ENCODE data around the gene POU2AF3. TPM values are rescaled to one million over a fixed set of nuclear protein-coding genes. Genes with fewer than 3 reads are reported as not detected.
A peak's percentile ranks its signal among the peaks of the same experiment; 100 is the strongest.

POU2AF3 gene
- total RNA-seq, 1 experiment from 2014 or later, result not detected

DNA sequence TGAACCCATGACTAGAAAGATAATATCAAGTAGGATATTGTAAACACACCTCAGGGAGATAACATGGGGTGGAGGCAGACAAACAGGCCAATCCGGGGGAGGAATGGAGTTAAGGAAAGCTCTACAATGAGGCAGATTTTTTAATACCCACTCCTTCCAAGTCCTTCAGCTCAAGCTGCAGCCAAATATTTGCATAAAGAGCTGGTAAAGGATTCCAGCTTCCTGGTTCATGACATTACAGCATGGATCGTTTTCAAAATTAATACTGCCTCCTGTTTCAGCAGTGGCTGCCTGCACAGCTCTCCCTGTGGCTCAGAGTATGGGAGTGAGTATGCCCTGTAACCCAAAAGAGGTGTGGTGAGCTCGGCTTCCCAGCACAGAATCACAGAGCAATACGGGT is 5.1 kb downstream of the POU2AF3 start:
- Histone ChIP-seq H3K4me2 (ENCODE audit: low read depth, low read length, poor library complexity, severe bottlenecking) (peak overlapping the region; percentile 26), H2AFZ (ENCODE audit: low read length) (0 out of 2 replicates have a peak overlapping the region, but pooled peaks have one; percentile 1), H3K27ac (ENCODE audit: low read length) (no peak overlapping the region)

DNA sequence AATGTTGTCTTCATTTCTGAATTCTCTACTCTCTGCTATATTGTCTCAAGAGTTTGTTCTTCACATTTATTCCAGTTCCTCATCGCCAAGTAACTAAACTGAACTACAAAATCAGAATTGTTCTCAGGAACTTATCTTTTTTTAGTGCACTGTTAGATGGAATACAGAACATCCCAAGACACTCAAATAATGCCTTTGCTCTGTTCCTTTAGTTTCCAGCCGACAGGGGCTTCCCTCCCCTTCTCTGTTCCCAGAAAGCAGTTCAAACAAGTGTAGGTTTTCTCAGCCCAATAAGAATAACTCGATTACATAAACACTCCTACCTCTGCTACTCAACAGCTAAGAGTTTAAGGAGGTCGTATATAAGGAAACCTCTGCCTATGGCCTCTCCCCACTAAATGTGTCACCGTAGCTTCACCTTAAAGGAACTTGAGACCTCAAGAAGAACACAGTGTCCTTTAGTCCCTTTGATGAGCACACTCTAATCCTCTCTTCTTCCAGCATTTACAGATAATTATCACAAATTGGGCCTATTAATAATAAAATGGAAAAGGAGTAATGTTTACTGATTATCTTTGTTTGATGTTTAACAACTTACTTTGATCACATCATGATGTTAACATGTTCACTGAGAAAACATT is 6.9 kb downstream of the POU2AF3 start:
- no peaks in the 10 kb centered on the region for H3K79me2 ChIP-seq (ENCODE audit: low read length)
- H3K4me1 ChIP-seq (ENCODE audit: low read length), result peaks cover 35% of the 10 kb centered on the region
- no peaks in the 10 kb centered on the region for H3K9me3 ChIP-seq (ENCODE audit: low read length)
- H3K27me3 ChIP-seq (ENCODE audit: low read length), result no peaks in the 10 kb centered on the region; the same call in 1 of the 2 replicates
- no peak overlapping the region for H3K27ac ChIP-seq (ENCODE audit: low read length)
- H3K4me3 ChIP-seq (ENCODE audit: low read length), result no peak overlapping the region
- H2AFZ ChIP-seq (ENCODE audit: low read length), result no peak overlapping the region
- H4K20me1 ChIP-seq (ENCODE audit: insufficient read depth, low read depth, low read length), result peaks cover 24% of the 10 kb centered on the region; the same call in 1 of the 2 replicates
- H3K9me2 ChIP-seq (replicated peaks; ENCODE audit: insufficient read depth, low read length), result no peaks in the 10 kb centered on the region
- peak; percentile 66 for DNase-seq
- no peaks in the 10 kb centered on the region for H3K36me3 ChIP-seq (ENCODE audit: insufficient read depth, low read length)
- no peak overlapping the region for H3K9ac ChIP-seq (ENCODE audit: low read length)
- H3K4me2 ChIP-seq (ENCODE audit: low read depth, low read length, poor library complexity, severe bottlenecking), result peak overlapping the region; percentile 0

More for the DNA sequence above, 5.1 kb downstream of the POU2AF3 start:
- DNase-seq, result peak; percentile 77
- no peaks in the 10 kb centered on the region for H3K27me3 ChIP-seq (ENCODE audit: low read length)
- H3K9ac ChIP-seq (ENCODE audit: low read length), result no peak overlapping the region
- H3K36me3 ChIP-seq (ENCODE audit: insufficient read depth, low read length), result no peaks in the 10 kb centered on the region
- H3K9me3 ChIP-seq (ENCODE audit: low read length), result no peaks in the 10 kb centered on the region
- H3K4me3 ChIP-seq (ENCODE audit: low read length), result 0 out of 2 replicates have a peak overlapping the region, but pooled peaks have one; percentile 0
- H3K4me1 ChIP-seq (ENCODE audit: low read length), result peaks cover 35% of the 10 kb centered on the region
- no peaks in the 10 kb centered on the region for H3K9me2 ChIP-seq (replicated peaks; ENCODE audit: insufficient read depth, low read length)
- H3K79me2 ChIP-seq (ENCODE audit: low read length), result no peaks in the 10 kb centered on the region
- peaks cover 24% of the 10 kb centered on the region; the same call in 1 of the 2 replicates for H4K20me1 ChIP-seq (ENCODE audit: insufficient read depth, low read depth, low read length)

DNA sequence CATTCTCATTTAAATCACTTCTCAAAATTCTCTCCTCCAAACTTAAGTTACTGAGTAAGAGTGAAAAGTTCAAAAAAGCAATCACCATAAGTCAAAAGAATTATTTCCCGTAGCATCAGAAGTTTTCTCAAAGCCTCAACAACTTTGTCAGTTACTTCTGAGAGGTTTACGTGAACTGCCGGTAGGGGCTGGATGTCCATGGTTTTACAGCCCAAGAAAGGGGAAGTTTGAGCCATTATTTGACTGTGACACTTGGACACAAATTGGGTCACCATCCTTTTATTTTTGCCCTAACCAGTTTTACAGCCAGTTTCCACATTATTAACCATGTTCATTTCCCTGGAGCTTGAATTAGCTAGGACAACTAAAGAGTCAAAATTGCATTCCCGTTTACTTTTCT is 7.5 kb downstream of the POU2AF3 start:
- Histone ChIP-seq H2AFZ (ENCODE audit: low read length) (no peak overlapping the region), H3K4me2 (ENCODE audit: low read depth, low read length, poor library complexity, severe bottlenecking) (peak overlapping the region; percentile 0), H3K79me2 (ENCODE audit: low read length) (no peaks in the 10 kb centered on the region), H3K9ac (ENCODE audit: low read length) (no peak overlapping the region), H3K27ac (ENCODE audit: low read length) (no peak overlapping the region), H3K9me3 (ENCODE audit: low read length) (no peaks in the 10 kb centered on the region), H3K27me3 (ENCODE audit: low read length) (no peaks in the 10 kb centered on the region; the same call in 1 of the 2 replicates), H3K4me3 (ENCODE audit: low read length) (no peak overlapping the region), H3K9me2 (replicated peaks; ENCODE audit: insufficient read depth, low read length) (no peaks in the 10 kb centered on the region), H4K20me1 (ENCODE audit: insufficient read depth, low read depth, low read length) (peaks cover 19% of the 10 kb centered on the region; the same call in 1 of the 2 replicates), H3K4me1 (ENCODE audit: low read length) (peaks cover 35% of the 10 kb centered on the region), H3K36me3 (ENCODE audit: insufficient read depth, low read length) (no peaks in the 10 kb centered on the region)
- DNase-seq, result peak; percentile 95

DNA sequence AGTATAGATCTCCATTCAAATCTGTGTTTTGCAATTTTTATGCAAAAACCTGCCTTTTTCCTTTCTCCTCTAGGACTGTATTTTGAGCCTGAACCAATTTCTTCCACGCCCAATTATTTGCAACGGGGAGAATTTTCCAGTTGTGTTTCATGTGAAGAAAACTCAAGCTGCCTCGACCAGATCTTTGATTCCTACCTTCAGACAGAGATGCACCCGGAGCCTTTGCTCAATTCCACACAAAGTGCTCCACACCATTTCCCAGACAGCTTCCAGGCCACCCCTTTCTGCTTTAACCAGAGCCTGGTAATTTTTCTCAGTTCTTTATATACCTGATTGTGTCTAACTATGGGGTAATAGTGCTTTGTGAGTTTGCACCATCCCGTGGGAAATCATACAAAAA is 8.0 kb downstream of the POU2AF3 start:
- H3K9me3 ChIP-seq (ENCODE audit: low read length), result no peaks in the 10 kb centered on the region
- H3K4me1 ChIP-seq (ENCODE audit: low read length), result peaks cover 35% of the 10 kb centered on the region
- peak overlapping the region; percentile 0 for H3K4me2 ChIP-seq (ENCODE audit: low read depth, low read length, poor library complexity, severe bottlenecking)
- no peak overlapping the region for H2AFZ ChIP-seq (ENCODE audit: low read length)
- peaks cover 15% of the 10 kb centered on the region; the same call in 1 of the 2 replicates for H4K20me1 ChIP-seq (ENCODE audit: insufficient read depth, low read depth, low read length)
- H3K9ac ChIP-seq (ENCODE audit: low read length), result no peak overlapping the region
- H3K4me3 ChIP-seq (ENCODE audit: low read length), result no peak overlapping the region
- no peaks in the 10 kb centered on the region for H3K9me2 ChIP-seq (replicated peaks; ENCODE audit: insufficient read depth, low read length)
- DNase-seq, result no peak
- H3K27me3 ChIP-seq (ENCODE audit: low read length), result no peaks in the 10 kb centered on the region; the same call in 1 of the 2 replicates
- H3K36me3 ChIP-seq (ENCODE audit: insufficient read depth, low read length), result no peaks in the 10 kb centered on the region
- H3K79me2 ChIP-seq (ENCODE audit: low read length), result no peaks in the 10 kb centered on the region
- no peak overlapping the region for H3K27ac ChIP-seq (ENCODE audit: low read length)

DNA sequence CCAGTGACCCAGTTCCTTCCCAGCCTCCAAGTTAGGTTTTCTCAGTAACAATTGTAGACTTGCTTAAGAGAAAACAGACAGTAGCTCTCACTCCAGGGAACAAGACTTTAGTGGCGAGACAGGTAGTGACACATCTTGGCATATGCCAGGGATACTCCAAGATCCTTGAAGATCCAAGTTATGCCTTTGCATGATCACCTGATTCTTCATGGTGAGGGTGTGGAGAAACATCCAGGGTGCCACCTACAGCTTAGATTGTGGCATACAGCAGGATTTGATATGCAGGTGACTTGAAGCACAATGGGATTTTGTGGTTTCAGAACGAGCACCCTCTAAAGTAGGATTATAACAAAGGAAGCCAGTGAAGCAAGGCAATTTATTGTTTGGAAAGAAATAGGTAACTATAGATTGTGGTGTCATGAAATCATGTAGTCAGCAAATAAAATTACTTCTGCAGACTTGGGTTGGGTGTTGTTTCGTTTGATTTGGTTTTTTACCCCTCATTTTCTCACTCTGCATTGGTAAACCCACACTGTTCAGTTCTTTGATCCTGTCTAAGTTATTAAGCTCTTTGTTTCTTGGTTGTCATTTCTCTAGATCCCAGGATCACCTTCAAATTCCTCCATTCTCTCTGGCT is 9.2 kb downstream of the POU2AF3 start:
- Histone ChIP-seq H3K79me2 (ENCODE audit: low read length) (no peaks in the 10 kb centered on the region), H3K27me3 (ENCODE audit: low read length) (peaks cover 3% of the 10 kb centered on the region; the same call in 1 of the 2 replicates), H3K36me3 (ENCODE audit: insufficient read depth, low read length) (no peaks in the 10 kb centered on the region), H2AFZ (ENCODE audit: low read length) (no peak overlapping the region), H3K27ac (ENCODE audit: low read length) (no peak overlapping the region), H3K9me3 (ENCODE audit: low read length) (no peaks in the 10 kb centered on the region), H3K9ac (ENCODE audit: low read length) (no peak overlapping the region), H3K4me2 (ENCODE audit: low read depth, low read length, poor library complexity, severe bottlenecking) (no peak overlapping the region), H3K4me3 (ENCODE audit: low read length) (no peak overlapping the region), H3K9me2 (replicated peaks; ENCODE audit: insufficient read depth, low read length) (no peaks in the 10 kb centered on the region), H4K20me1 (ENCODE audit: insufficient read depth, low read depth, low read length) (peaks cover 8% of the 10 kb centered on the region; the same call in 1 of the 2 replicates), H3K4me1 (ENCODE audit: low read length) (peaks cover 28% of the 10 kb centered on the region)
- DNase-seq, result peak; percentile 68

DNA sequence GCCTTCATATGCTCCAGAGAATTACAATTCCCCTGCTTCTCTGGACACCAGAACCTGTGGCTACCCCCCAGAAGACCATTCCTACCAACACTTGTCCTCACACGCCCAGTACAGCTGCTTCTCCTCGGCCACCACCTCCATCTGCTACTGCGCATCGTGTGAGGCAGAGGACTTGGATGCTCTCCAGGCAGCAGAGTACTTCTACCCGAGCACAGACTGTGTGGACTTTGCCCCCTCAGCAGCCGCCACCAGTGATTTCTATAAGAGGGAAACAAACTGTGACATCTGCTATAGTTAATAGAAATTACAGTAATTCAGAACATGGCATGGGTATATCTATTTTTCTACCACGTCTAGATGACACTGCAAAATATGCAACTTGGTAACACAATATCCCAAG is 9.8 kb downstream of the POU2AF3 start:
- H3K4me1 ChIP-seq (ENCODE audit: low read length), result peaks cover 23% of the 10 kb centered on the region
- H3K9me3 ChIP-seq (ENCODE audit: low read length), result no peaks in the 10 kb centered on the region
- no peak overlapping the region for H3K4me3 ChIP-seq (ENCODE audit: low read length)
- H2AFZ ChIP-seq (ENCODE audit: low read length), result no peak overlapping the region
- no peak overlapping the region for H3K9ac ChIP-seq (ENCODE audit: low read length)
- no peaks in the 10 kb centered on the region for H3K9me2 ChIP-seq (replicated peaks; ENCODE audit: insufficient read depth, low read length)
- peaks cover 8% of the 10 kb centered on the region; the same call in 1 of the 2 replicates for H4K20me1 ChIP-seq (ENCODE audit: insufficient read depth, low read depth, low read length)
- no peak for DNase-seq
- H3K36me3 ChIP-seq (ENCODE audit: insufficient read depth, low read length), result no peaks in the 10 kb centered on the region
- H3K79me2 ChIP-seq (ENCODE audit: low read length), result no peaks in the 10 kb centered on the region
- H3K27me3 ChIP-seq (ENCODE audit: low read length), result peaks cover 5% of the 10 kb centered on the region; the same call in 1 of the 2 replicates
- no peak overlapping the region for H3K27ac ChIP-seq (ENCODE audit: low read length)
- no peak overlapping the region for H3K4me2 ChIP-seq (ENCODE audit: low read depth, low read length, poor library complexity, severe bottlenecking)

DNA sequence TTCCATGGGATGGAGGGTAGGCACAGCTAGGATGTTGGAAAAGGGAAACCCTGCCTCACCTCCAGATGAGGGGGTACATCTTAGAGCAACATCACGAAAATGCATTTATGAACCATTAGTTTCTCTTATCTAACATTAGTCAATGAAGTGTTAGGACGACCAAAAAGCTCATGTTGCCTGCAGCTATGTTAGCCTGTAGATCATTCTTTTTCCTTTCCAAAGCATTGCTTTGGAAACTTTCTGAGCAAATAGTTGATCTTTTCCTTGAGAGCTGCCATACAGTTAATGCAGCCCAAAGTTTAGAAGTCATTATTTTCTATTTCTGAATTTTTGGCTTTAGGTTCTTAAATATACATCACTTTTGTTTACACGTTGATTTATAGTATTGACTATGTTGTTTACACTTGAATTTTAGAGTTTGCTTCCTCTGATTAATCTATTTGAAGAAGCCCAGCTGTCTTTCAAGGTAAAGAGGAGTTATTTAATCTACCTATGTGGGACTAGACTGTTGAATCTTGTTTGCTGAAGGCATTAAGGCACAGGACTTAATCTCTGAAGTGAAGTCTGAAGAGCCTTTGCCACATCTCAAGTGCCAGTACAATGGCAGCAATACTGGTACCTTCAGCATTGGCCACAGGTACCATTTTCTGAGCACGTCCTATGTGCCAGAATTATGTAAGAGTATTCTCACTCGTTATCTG is 11.0 kb downstream of the POU2AF3 start:
- no peak overlapping the region for H3K27ac ChIP-seq (ENCODE audit: low read length)
- no peaks in the 10 kb centered on the region for H3K36me3 ChIP-seq (ENCODE audit: insufficient read depth, low read length)
- H3K4me1 ChIP-seq (ENCODE audit: low read length), result peaks cover 13% of the 10 kb centered on the region
- no peaks in the 10 kb centered on the region for H3K79me2 ChIP-seq (ENCODE audit: low read length)
- peak; percentile 60 for DNase-seq
- H3K4me2 ChIP-seq (ENCODE audit: low read depth, low read length, poor library complexity, severe bottlenecking), result no peak overlapping the region
- no peaks in the 10 kb centered on the region for H3K9me2 ChIP-seq (replicated peaks; ENCODE audit: insufficient read depth, low read length)
- H4K20me1 ChIP-seq (ENCODE audit: insufficient read depth, low read depth, low read length), result peaks cover 8% of the 10 kb centered on the region; the same call in 1 of the 2 replicates
- no peak overlapping the region for H3K9ac ChIP-seq (ENCODE audit: low read length)
- no peak overlapping the region for H2AFZ ChIP-seq (ENCODE audit: low read length)
- peaks cover 5% of the 10 kb centered on the region; the same call in 1 of the 2 replicates for H3K27me3 ChIP-seq (ENCODE audit: low read length)
- no peak overlapping the region for H3K4me3 ChIP-seq (ENCODE audit: low read length)
- H3K9me3 ChIP-seq (ENCODE audit: low read length), result no peaks in the 10 kb centered on the region

DNA sequence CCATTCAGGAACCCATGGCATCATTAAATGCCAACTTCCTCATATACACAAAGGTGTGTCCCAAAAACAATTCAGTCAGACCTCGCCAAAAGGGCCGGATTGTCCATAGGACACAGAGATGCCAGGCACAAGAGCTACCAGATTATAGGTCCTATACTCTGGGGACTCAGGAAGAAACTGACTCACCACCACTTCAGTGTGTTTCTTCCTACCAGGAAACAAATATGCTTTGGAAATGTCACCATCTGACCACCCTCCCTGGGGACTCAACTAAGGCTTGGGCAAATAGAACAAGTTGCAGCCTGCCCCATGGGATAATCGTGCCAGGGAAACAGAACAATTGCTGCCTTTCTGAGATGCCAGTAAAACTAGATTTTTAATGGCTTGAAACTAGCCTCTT is 11.7 kb downstream of the POU2AF3 start:
- Histone ChIP-seq H3K9ac (ENCODE audit: low read length) (no peak overlapping the region), H3K9me3 (ENCODE audit: low read length) (no peaks in the 10 kb centered on the region), H3K27me3 (ENCODE audit: low read length) (peaks cover 5% of the 10 kb centered on the region; the same call in 1 of the 2 replicates), H2AFZ (ENCODE audit: low read length) (no peak overlapping the region), H4K20me1 (ENCODE audit: insufficient read depth, low read depth, low read length) (peaks cover 4% of the 10 kb centered on the region; the same call in 1 of the 2 replicates), H3K4me3 (ENCODE audit: low read length) (no peak overlapping the region), H3K36me3 (ENCODE audit: insufficient read depth, low read length) (no peaks in the 10 kb centered on the region), H3K4me2 (ENCODE audit: low read depth, low read length, poor library complexity, severe bottlenecking) (no peak overlapping the region), H3K79me2 (ENCODE audit: low read length) (no peaks in the 10 kb centered on the region), H3K4me1 (ENCODE audit: low read length) (peaks cover 13% of the 10 kb centered on the region), H3K9me2 (replicated peaks; ENCODE audit: insufficient read depth, low read length) (no peaks in the 10 kb centered on the region), H3K27ac (ENCODE audit: low read length) (no peak overlapping the region)
- no peak for DNase-seq
